Cardiac muscle cell (in vitro differentiated cells and primary cell): ENCODE results near the gene GSE1. TPM values are rescaled to one million over a fixed set of nuclear protein-coding genes. Genes with fewer than 3 reads are reported as not detected.

ENCODE experiments used
- DNase-seq, 2 donors: peaks; one replicate each; pipeline versions ENCODE4 v3.0.0 to v3.0.0-alpha.2; 2010 to 2017; ENCODE audit warnings: low read depth in 1 of 2, low spot score in 1 of 2
- H3K27ac ChIP-seq: fragments of 200-600 bp; sonication (generic); 2 replicates; pipeline ENCODE4 v1.5.1; 2016
- H3K27me3 ChIP-seq: fragments of 200-600 bp; sonication (generic); 2 replicates; pipeline ENCODE4 v1.6.0; 2016; ENCODE audit warnings: control low read depth
- H3K36me3 ChIP-seq: fragments of 200-600 bp; sonication (generic); 2 replicates; pipeline ENCODE4 v1.5.1; 2016; ENCODE audit warnings: control low read depth
- H3K4me1 ChIP-seq: fragments of 200-600 bp; sonication (generic); 2 replicates; pipeline ENCODE4 v1.8.1; 2017; ENCODE audit warnings: low read depth, mild to moderate bottlenecking, mixed run types
- H3K4me3 ChIP-seq: fragments of 200-600 bp; sonication (generic); 2 replicates; pipeline ENCODE4 v1.5.1; 2016; ENCODE audit warnings: mild to moderate bottlenecking
- H3K9me3 ChIP-seq: fragments of 200-600 bp; sonication (generic); 2 replicates; pipeline ENCODE4 v1.5.1; 2017; ENCODE audit warnings: low read depth, mild to moderate bottlenecking, control low read depth
- polyA plus RNA-seq: library from polyadenylated mRNA; unstranded; fragments of >200 nt; fragmentation: Nextera tagmentation; extraction: Ambion mirVana; gene quantifications from 2 replicates; pipeline ENCODE4 v1.2.1, GENCODE V29; 2016
- total RNA-seq: library from RNA; depleted of rRNA; stranded (reverse); fragments of >200 nt; gene quantifications from 2 replicates; pipeline ENCODE4 v1.2.3, GENCODE V29; 2016
- TF ChIP-seq, protein P1 (sequence below): IDR thresholded peaks from 2 replicates; pipeline ENCODE4 v1.5.1; 2012; ENCODE audit warnings: low read depth, mild to moderate bottlenecking, low read length

GSE1 gene
- total and polyA plus RNA-seq, 2 experiments from 2014 or later = 48.8 to 174 TPM

DNA sequence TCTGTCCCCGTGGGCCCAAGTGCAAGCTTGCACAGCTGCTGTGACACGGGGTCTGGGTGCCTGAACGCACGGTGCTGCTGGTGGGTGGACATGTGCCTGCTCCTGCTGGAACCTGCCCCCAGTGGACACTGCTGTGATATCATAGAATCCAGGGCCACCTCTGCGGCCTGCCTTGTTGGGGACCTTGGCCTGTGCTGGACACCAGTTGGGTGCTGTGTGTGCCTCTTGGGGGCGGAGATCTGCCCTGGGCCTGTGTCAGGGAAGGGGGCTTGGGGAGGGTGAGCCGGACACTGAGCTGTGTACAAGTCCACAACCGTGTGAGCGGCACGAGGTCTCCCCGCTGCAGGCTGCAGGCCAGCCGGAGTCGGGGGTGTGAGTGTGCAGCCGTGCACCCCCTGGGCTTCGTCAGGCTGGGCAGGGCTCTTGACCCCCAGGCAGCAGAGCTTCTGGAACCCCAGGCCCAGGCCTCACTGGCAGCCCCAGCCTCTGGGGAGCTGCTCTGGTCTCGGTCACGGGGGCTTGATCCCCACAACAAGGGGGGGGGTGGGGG is 33.3 kb downstream of the GSE1 start:
- no peaks in the 10 kb centered on the region for H3K4me1 ChIP-seq
- H3K27ac ChIP-seq = no peak overlapping the region
- TF ChIP-seq, protein P1, sequence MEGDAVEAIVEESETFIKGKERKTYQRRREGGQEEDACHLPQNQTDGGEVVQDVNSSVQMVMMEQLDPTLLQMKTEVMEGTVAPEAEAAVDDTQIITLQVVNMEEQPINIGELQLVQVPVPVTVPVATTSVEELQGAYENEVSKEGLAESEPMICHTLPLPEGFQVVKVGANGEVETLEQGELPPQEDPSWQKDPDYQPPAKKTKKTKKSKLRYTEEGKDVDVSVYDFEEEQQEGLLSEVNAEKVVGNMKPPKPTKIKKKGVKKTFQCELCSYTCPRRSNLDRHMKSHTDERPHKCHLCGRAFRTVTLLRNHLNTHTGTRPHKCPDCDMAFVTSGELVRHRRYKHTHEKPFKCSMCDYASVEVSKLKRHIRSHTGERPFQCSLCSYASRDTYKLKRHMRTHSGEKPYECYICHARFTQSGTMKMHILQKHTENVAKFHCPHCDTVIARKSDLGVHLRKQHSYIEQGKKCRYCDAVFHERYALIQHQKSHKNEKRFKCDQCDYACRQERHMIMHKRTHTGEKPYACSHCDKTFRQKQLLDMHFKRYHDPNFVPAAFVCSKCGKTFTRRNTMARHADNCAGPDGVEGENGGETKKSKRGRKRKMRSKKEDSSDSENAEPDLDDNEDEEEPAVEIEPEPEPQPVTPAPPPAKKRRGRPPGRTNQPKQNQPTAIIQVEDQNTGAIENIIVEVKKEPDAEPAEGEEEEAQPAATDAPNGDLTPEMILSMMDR = no peak
- H3K27me3 ChIP-seq = no peaks in the 10 kb centered on the region
- no peak overlapping the region for H3K4me3 ChIP-seq
- no peaks in the 10 kb centered on the region for H3K9me3 ChIP-seq
- H3K36me3 ChIP-seq = peaks cover 8% of the 10 kb centered on the region
- DNase-seq = no peak

DNA sequence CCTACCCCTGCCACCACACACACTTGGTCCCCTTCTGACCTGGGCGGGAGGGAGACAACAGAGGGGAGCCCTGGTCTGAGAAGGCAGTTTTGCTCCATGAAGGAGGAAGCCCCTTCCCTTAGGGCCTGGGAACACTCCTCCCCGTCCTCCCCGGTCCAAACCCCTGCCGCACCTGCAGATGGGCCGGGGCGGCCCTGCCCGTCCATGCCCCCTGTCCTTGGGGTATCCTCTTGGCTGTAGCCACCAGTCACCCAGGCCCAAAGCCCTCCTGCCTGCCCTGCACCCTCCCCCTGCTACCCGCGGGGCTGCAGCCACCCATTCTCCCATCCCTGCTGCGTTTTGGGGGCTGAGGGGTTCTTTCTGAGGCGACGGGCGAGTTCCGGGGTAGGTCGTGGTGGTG is 33.9 kb downstream of the GSE1 start:
- no peaks in the 10 kb centered on the region for H3K4me1 ChIP-seq
- TF ChIP-seq, protein P1 = no peak
- no peaks in the 10 kb centered on the region for H3K9me3 ChIP-seq
- DNase-seq = no peak
- no peaks in the 10 kb centered on the region for H3K27me3 ChIP-seq
- H3K27ac ChIP-seq = no peak overlapping the region
- peaks cover 8% of the 10 kb centered on the region for H3K36me3 ChIP-seq
- H3K4me3 ChIP-seq = no peak overlapping the region

DNA sequence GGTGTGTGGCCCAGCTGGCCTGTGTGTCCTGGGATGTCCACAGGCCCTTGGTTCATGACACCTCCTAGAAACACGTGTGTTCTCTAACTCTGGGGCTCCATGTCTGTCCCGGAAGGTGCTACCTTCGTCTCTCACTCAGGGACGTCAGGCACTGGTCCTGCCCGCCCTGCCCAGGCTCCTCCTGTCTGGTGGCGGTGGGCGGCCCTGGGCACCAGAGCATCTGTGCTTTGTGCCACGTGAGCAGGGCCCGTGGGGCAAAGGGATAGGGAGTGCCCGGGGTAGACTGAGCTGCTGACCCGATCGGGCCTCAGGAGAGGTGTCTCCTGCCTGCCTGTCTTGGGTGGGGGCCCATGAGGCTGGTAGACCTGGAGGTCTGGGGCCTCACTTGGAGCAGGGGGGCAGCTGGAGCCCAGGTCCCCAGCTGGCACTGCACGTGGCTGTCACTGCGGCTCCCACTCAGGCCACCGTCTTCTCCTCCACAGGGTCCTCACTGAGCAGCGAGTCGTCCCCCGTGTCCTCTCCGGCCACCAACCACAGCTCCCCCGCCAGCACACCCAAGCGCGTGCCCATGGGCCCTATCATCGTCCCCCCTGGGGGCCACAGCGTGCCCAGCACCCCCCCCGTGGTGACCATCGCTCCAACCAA is 35.1 kb downstream of the GSE1 start:
- TF ChIP-seq, protein P1 = no peak
- H3K4me3 ChIP-seq = no peak overlapping the region
- no peak for DNase-seq
- H3K27me3 ChIP-seq = no peaks in the 10 kb centered on the region
- peaks cover 8% of the 10 kb centered on the region for H3K36me3 ChIP-seq
- H3K27ac ChIP-seq = no peak overlapping the region
- H3K4me1 ChIP-seq = no peaks in the 10 kb centered on the region
- H3K9me3 ChIP-seq = no peaks in the 10 kb centered on the region

DNA sequence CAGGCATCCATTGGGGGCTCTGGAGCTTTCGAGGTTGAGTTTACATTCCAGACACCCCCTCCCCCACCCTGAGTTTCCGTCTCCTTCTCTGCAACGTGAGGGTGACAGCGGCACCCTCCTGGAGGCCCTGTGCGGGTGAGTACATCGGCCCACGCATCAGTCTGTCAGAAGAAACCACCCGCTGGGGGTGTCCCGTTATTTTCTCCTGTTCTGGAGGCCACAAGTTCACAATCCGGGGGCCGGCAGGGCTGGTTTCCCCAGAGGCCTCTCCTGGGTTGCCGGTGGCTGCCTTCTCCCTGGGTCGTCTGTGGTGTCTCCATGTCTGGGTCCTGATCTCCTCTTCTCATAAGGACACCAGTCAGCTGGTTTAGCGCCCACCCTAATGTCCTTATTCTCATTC is 35.7 kb downstream of the GSE1 start:
- Histone ChIP-seq H3K36me3 (peaks cover 11% of the 10 kb centered on the region), H3K4me3 (no peak overlapping the region), H3K4me1 (no peaks in the 10 kb centered on the region), H3K27me3 (no peaks in the 10 kb centered on the region), H3K9me3 (no peaks in the 10 kb centered on the region), H3K27ac (peak overlapping the region; percentile 18)
- TF ChIP-seq, protein P1 = no peak
- no peak for DNase-seq

DNA sequence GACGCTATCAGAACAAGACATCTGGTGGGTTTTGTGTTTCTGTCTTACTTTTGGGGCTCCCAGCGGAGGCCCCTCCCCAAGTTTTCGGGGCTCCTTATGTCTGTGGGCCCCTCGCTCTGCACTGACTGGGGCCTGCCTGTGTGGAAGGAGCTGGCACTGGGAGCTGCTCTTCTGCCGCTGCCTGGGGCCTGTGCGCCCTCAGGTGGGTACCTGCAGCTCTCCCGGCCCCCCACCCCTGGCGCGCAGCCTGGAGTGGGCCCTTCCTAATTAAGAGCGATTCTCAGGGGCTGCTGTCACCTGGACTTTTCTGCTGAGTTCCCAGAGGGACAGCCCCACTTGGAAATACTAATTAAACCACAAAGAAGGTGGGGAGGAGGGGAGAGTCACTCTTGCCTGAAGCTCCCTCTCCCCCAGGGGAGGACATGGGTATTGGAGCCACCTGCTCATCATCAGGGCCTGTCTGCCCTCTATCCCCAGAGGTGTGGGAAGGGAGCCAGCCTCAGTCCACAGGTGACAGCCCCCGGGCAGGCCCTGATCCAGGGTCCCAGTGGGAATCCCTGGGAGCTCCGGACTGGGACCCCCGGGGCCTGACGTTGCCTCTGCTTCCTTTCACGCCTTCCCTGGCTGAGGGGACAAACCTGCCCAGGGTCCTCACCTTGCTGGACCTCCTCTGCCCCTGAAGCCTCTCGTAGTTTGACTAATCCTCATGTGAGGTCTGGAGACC is 36.5 kb downstream of the GSE1 start:
- Histone ChIP-seq H3K27ac (peak overlapping the region; percentile 39), H3K27me3 (no peaks in the 10 kb centered on the region), H3K9me3 (no peaks in the 10 kb centered on the region), H3K4me1 (no peaks in the 10 kb centered on the region), H3K4me3 (no peak overlapping the region), H3K36me3 (peaks cover 13% of the 10 kb centered on the region)
- TF ChIP-seq, protein P1 = no peak
- DNase-seq = no peak
